ENCODE results near the gene SCT.
A peak's percentile ranks its signal among the peaks of the same experiment; 100 is the strongest.

Gene SCT

GRCh38 chr11:620935-621814, 5.8 kb downstream of the SCT start:
- DNase-seq: no peak

DNA sequence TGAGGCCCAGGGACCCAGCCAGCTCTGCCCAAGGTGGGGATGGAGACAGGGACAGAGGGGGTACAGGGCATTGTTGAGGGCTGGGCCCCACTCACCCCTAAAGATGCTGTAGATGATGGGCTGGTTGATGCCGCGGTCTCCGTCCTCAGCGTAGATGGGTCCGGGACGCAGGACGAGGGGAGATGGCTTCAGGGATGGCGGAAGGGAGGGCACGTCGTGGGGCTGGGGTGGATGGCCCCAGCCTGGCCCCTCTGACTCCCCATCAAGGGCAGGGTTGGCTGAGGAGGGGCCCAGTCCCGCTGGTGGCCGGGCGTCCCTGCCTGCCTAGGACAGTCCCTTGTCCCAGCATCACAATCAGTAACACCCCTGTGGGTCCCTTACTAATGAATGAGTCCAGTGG, 6.8 kb downstream of the SCT start:
- no peak for DNase-seq

DNA sequence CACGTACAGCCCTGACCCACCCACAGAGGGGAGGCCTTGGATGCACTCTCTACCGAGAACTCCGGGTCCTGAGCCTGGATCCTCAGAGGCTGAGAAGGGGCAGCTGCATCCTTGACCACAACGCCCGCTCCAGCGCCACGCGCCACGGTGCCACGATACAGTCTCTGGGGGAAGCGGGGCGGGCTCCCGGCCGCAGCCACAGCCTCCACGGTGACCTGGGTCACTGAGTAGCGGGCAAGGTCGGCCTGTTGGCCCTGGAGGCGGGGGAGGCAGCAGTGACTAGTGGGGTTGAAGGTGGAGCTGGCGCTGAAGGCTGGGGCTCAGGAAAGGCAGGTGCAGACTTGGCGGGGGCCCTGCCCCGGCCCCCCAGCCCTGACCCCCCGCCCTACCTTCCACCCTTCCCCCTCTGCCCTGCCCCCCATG, 7.3 kb downstream of the SCT start:
- no peak for DNase-seq

DNA sequence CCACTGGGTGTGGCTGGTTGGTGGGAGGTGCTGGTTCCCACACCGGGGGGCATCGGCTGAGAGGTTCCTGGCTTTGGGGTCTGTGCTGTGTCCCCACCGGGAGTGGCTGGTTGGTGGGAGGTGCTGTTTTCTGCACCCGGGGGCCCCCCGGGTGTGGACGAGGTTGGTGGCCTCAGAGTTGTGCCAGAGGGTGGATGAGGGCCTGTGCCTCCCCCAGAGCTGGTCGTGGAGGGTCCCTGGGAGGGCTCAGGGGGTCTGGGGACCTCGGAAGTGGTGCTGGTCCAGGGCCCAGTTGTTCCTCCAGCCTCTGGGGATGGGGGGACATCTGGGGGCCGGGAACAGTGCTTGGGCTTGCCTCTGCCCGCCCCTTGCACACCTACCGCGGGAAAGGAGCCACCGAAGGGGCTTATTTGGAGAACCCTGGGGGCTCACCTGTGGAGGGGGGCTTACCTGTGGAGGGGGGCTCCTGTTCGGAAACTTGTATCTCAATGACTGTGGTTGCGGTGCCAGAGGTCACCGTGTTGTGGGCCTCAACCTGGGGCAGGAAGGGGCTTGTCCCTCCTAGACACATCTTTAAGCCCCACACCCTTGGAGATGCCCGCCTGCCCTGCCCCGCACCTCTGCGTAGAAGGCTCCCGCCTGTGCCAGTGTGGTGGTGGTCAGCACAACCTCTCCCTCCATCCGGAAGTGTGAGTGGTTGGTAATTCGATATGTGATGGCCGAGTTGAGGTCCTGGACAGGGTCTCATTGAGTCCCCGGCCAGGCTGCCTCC, 7.9 kb downstream of the SCT start:
- DNase-seq: no peak

DNA sequence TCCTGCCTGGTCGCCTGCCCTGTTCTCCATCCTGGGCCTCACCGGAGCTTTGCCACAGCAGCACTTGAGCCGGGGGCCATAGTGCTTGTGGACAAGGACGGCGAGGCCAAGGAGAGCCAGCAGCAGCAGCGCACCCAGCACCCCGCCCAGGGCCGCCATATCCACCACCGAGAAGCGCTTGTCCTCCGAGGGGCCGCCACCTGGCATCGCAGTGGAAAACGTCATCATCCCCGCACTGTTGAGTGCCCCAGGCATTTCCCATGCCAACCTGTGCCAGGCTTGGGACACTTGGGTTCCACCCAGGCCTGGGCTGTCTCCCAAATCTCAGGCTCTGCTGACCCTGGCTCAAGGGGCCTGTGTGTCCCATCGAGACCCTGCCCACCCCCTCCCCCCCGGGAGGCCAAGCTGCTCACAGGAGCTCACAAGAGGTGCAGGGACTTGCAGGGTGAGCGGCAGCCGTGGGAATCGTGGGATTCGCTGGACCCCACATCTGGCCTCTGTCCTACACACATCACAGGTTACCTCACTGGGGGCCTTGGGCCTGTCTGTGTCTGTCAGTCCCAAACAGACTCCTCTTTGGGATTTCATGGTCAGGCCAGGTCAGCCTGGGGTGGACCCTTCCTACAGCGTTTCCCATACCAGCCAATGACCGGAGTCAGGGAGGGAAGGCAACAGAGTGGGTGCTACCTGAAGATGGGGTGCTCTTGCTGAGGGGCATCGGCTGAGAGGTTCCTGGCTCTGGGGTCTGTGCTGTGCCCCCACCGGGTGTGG, 8.9 kb downstream of the SCT start:
- no peak for DNase-seq

- DNase-seq: no peak
Measured at GRCh38 chr11:617199-617911, 9.6 kb downstream of the SCT start.

GRCh38 chr11:616320-617198, 10.4 kb downstream of the SCT start:
- no peak for DNase-seq

DNA sequence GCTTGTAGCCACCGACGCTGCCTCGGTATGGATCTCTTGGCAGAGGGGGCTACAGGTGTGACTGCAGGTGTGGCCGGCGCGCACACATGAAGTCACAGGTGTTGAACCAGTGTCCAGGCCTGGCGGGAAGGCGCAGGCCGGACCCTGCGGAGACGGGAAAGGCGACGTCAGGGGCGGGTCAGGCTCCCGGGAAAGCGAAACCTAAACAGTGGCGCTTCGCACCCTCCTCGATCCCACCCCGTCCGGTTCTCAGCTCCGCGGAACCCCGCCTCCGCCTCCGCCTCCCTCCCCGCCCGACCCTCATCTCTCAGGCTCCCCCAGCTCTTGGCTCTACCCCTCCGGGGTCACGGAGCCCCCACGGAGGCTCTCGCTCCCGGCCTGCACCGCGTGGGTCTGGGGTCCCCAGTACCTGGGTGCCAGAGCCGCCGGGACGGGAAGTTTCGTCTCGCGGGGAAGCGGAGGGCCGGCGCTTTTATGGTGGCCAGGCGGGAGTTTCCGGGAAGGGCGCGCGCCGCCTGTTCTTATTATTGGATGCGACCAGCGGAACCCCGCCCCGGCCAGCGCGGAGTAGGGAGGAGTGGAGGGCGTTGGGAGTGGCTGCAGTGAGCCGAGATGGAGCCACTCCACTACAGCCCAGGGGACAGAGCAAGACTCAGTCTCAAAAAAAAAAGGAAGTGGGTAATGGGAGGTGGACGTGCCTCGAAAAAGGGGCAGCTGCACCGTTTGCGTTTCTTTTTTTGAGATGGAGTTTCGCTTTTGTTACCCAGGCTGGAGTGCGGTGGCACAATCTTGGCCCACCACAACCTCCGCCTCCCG, 11.3 kb downstream of the SCT start, which contains the start of gene IRF7:
TSS of gene IRF7 (minus strand) at position 447 of the 816 bp plus-strand sequence. CDS start 586 bp downstream, outside the sequence.
- DNase-seq: peak; percentile 84

DNA sequence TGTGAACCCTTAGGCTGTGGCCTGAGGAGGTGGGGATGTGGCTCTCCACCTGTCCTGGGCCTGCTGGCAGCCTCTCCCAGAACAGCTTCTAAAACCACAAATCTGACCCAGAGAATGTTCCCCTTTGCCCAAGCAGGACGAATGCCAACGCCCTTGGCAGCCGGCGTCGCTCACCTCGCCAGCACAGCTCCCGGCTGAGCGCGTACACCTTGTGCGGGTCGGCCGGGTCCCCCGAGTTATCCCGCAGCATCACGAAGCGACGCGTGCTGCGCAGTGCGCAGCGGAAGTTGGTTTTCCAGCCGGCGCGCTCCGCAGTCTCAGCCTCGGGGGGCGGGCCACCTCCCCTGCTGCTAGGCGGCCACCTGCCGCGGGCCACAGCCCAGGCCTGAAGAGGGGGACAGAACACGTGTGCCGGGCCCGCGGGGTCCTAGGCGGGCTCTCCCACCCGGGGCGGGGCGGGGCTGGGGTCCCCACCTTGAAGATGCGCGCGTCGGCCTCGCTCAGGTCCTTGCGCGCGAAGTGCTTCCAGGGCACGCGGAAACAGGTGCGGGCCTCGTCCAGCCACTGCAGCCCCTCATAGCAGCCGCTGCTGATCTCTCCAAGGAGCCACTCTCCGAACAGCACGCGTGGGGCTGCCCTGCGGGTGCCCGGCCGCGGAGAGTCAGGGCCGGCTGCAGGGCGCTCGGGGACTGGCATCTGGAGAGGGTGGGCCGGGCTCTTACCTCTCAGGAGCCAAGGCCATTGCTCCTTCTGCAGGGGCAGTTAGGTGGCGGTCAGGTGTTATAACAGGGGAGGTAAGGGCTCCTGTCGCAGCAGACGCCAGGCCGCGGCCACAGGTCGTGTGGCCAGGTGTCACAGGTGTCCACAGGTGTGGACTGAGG, 12.1 kb downstream of the SCT start:
- no peak for DNase-seq

DNA sequence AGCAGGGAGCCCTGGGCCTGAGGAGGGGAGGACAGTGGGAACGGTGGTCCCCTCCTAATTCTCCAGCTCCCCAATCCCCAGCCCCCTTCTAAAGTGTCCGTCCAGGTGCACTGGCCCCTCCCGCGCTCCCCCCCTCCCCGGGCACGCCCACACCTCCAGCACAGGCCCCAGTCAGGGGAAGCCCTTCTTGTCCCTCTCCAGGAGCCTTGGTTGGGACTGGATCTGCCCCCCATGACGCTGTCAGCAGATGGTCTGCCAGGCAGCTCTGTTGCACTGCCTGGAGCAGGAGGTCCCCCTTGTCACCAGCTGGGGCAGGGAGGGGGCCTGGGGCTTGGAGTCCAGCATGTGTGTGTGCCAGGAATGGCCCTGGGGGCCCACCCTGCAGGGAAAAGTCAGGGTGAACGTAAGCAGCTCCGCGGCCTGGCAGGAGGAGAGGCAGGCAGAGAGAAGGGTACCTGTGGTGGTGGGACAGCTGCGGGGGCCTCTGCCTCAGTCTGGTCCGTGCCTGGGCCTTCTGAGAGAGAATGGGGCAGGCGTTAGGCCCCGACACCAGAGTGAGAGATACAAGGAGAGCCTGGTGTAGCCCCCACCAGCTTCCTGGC, 12.9 kb downstream of the SCT start:
- DNase-seq: no peak

- peak; percentile 60 for DNase-seq
Measured at GRCh38 chr11:613369-613968, 13.5 kb downstream of the SCT start.

DNA sequence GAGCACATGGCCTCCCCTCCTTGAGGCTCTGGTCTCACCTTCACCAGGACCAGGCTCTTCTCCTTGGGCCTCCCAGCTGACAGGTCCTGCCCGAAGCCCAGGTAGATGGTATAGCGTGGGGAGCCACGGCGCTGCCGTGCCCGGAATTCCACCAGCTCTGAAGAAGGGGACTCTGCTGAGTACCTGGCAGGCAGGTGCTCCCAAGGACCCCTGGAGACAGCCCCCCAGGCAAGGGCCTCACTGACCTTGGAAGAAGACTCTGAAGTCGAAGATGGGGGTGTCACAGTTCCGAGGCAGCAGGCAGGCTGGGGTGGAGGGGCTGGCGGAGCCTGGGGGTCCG, 14.1 kb downstream of the SCT start:
- no peak for DNase-seq

GRCh38 chr11:612201-612960, 14.6 kb downstream of the SCT start:
- DNase-seq: no peak

- DNase-seq: no peak
Measured at GRCh38 chr11:611001-611996, 15.7 kb downstream of the SCT start.

DNA sequence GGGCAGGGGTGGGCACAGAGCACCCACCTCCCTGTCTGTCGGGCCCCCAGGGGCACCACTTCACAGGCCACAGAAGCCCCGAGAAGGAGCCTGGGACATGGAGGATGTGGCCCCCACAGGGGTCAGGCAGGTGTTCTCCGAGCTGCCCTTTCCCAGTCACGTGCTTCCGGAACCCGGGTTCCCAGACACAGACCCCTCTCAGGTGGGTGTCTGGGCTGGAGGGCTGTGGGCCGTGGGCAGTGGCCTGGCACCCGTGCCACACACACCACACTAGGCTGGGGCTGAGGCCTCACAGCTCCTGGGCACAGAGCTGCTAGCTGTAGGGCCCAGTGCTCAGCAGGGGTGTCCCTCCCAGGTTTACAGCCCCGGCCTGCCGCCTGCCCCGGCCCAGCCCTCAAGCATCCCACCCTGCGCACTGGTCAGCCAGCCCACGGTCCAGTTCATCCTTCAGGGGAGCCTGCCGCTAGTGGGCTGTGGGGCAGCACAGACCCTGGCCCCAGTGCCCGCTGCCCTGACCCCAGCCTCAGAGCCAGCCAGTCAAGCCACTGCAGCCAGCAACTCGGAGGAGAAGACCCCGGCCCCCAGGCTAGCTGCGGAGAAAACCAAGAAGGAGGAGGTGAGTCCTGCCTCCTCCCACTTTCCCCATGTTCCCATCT, 16.7 kb downstream of the SCT start:
- no peak for DNase-seq

DNA sequence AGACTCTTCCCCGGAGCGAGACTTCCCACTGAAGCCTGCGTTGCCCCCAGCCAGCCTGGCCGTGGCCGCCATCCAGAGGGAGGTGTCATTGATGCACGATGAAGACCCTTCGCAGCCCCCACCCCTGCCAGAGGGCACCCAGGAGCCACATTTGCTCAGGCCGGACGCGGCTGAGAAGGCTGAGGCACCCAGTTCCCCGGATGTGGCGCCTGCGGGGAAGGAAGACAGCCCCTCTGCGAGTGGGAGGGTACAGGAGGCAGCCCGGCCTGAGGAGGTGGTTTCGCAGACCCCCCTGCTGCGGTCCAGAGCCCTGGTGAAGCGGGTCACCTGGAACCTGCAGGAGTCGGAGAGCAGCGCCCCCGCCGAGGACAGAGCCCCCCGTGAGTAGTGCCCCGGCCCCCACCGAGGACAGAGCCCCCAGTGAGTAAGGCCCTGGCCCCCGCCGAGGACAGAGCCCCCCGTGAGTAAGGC, 17.6 kb downstream of the SCT start:
- no peak for DNase-seq
